HG03521 (cell line): Measurements from ENCODE around the gene CAMKV.
"Not testable (repeated sequence)": the region's sequence is repeated elsewhere in the genome, so short reads cannot be mapped to it uniquely, and the experiment has no call there.

Source experiments
- ATAC-seq: cut with Tn5 transposase; IDR thresholded peaks from one replicate; pipeline ENCODE4 v1.9.1; 2021; ENCODE audit warnings: mild to moderate bottlenecking, moderate library complexity; ENCODE audit not compliant: unreplicated experiment

CAMKV gene

GRCh38 chr3:49869525-49870126 lies at the start of gene CAMKV:
TSS of gene CAMKV (minus strand) at chr3:49869906. CDS start at chr3:49862388, 7,518 bp downstream.
- ATAC-seq: no peak

GRCh38 chr3:49917806-49918590 lies 48.3 kb upstream of the CAMKV start:
- ATAC-seq: not testable (repeated sequence)

GRCh38 chr3:49916686-49917085 lies 47.0 kb upstream of the CAMKV start:
- no peak for ATAC-seq

GRCh38 chr3:49914906-49915305 lies 45.2 kb upstream of the CAMKV start:
- ATAC-seq: no peak

GRCh38 chr3:49912881-49913281 lies 43.2 kb upstream of the CAMKV start:
- no peak for ATAC-seq

GRCh38 chr3:49911611-49912010 lies 41.9 kb upstream of the CAMKV start:
- no peak for ATAC-seq

GRCh38 chr3:49911124-49911420 lies 41.4 kb upstream of the CAMKV start:
- ATAC-seq: no peak

- ATAC-seq: no peak
Observed at GRCh38 chr3:49910409-49911123, 40.9 kb upstream of the CAMKV start.

GRCh38 chr3:49908373-49909199 lies 38.9 kb upstream of the CAMKV start:
- ATAC-seq: no peak

- no peak for ATAC-seq
Observed at GRCh38 chr3:49906073-49906743, 36.5 kb upstream of the CAMKV start.

- not testable (repeated sequence) for ATAC-seq
Observed at GRCh38 chr3:49904448-49904847, 34.7 kb upstream of the CAMKV start.

GRCh38 chr3:49903451-49904424 lies 34.0 kb upstream of the CAMKV start, which contains the start of gene MST1R:
TSS of gene MST1R (minus strand) at chr3:49903873. CDS start at chr3:49903609, 264 bp downstream.
- peak; percentile 70 for ATAC-seq

- ATAC-seq: no peak
Observed at GRCh38 chr3:49902511-49903345, 33.0 kb upstream of the CAMKV start.

- ATAC-seq: no peak
Observed at GRCh38 chr3:49901366-49902339, 31.9 kb upstream of the CAMKV start.

- no peak for ATAC-seq
Observed at GRCh38 chr3:49900491-49901153, 30.9 kb upstream of the CAMKV start.

GRCh38 chr3:49899815-49900214 lies 30.1 kb upstream of the CAMKV start:
- ATAC-seq: no peak

- ATAC-seq: no peak
Observed at GRCh38 chr3:49898991-49899390, 29.3 kb upstream of the CAMKV start.
